NCI-H82 (cell line): ENCODE measurements around the gene ITFG1.
"Not testable (repeated sequence)": the region's sequence is repeated elsewhere in the genome, so short reads cannot be mapped to it uniquely, and the experiment has no call there.

Source experiments
- DNase-seq: peaks from one replicate; lab custom pipeline; 2025; lab: John Stamatoyannopoulos, UW

The ITFG1 gene

GRCh38 chr16:47241061-47241460 lies 219.8 kb downstream of the ITFG1 start:
- DNase-seq, result no peak

GRCh38 chr16:47236716-47237115 lies 224.1 kb downstream of the ITFG1 start:
- no peak for DNase-seq

GRCh38 chr16:47230296-47230695 lies 230.6 kb downstream of the ITFG1 start:
- DNase-seq, result no peak

GRCh38 chr16:47229053-47230050 lies 231.5 kb downstream of the ITFG1 start:
- no peak for DNase-seq

- DNase-seq, result no peak
These were observed 232.6 kb downstream of the ITFG1 start for GRCh38 chr16:47228241-47228640.

- DNase-seq, result no peak
These were observed 247.0 kb downstream of the ITFG1 start for GRCh38 chr16:47213761-47214440.

GRCh38 chr16:47211218-47211617 lies 249.6 kb downstream of the ITFG1 start:
- no peak for DNase-seq

- no peak for DNase-seq
These were observed 255.9 kb downstream of the ITFG1 start for GRCh38 chr16:47204736-47205504.

- peak; percentile 68 for DNase-seq
These were observed 257.4 kb downstream of the ITFG1 start for GRCh38 chr16:47203433-47203832.

- DNase-seq, result no peak
These were observed 262.7 kb downstream of the ITFG1 start for GRCh38 chr16:47198180-47198575.

- no peak for DNase-seq
These were observed 263.2 kb downstream of the ITFG1 start for GRCh38 chr16:47197536-47198179.

- DNase-seq, result no peak
These were observed 264.4 kb downstream of the ITFG1 start for GRCh38 chr16:47196457-47196856.

- DNase-seq, result no peak
These were observed 278.5 kb downstream of the ITFG1 start for GRCh38 chr16:47182318-47182717.

- DNase-seq, result not testable (repeated sequence)
These were observed 279.8 kb downstream of the ITFG1 start for GRCh38 chr16:47181066-47181465.

- no peak for DNase-seq
These were observed 280.8 kb downstream of the ITFG1 start for GRCh38 chr16:47180073-47180472.

GRCh38 chr16:47175152-47175551 lies 285.7 kb downstream of the ITFG1 start:
- no peak for DNase-seq

- DNase-seq, result no peak
These were observed 298.0 kb downstream of the ITFG1 start for GRCh38 chr16:47162670-47163420.

GRCh38 chr16:47161464-47161863 lies 299.4 kb downstream of the ITFG1 start:
- DNase-seq, result no peak

GRCh38 chr16:47160422-47160821 lies 300.4 kb downstream of the ITFG1 start:
- DNase-seq, result no peak

GRCh38 chr16:47158992-47159391 lies 301.9 kb downstream of the ITFG1 start:
- DNase-seq, result no peak

- no peak for DNase-seq
These were observed 304.1 kb downstream of the ITFG1 start for GRCh38 chr16:47156680-47157215.
